Gastrocnemius medialis (tissue), 4 donors: ENCODE results near the gene RGSL1. TPM values are rescaled to one million over a fixed set of nuclear protein-coding genes. Genes with fewer than 3 reads are reported as not detected.
"Not testable (repeated sequence)": the region's sequence is repeated elsewhere in the genome, so short reads cannot be mapped to it uniquely, and the experiment has no call there.

ENCODE experiments used
- ATAC-seq, 2 donors: fragments of 150-250 bp; one replicate each; pipeline ENCODE4 v1.9.1; 2016
- DNase-seq, 2 donors: peaks; one replicate each; pipeline ENCODE4 v3.0.0-alpha.2; 2019
- H3K27ac ChIP-seq, 4 donors: fragments of 200-600 bp; sonication (generic); 1 replicate in 1 of 4; 2 replicates in 3 of 4; pipeline ENCODE4 v1.5.1; 2016 to 2018; ENCODE audit warnings: mild to moderate bottlenecking in 2 of 4, moderate library complexity in 1 of 4
- H3K27me3 ChIP-seq, 3 donors: fragments of 200-600 bp; sonication (generic) in 2 of 3; 1 replicate in 1 of 3; 2 replicates in 2 of 3; pipeline versions ENCODE4 v1.5.1 to v1.6.0; 2016 to 2019; ENCODE audit warnings: mild to moderate bottlenecking in 1 of 3, moderate library complexity in 1 of 3
- H3K36me3 ChIP-seq, 2 donors: fragments of 200-600 bp; sonication (generic) in 1 of 2; one replicate each; pipeline ENCODE4 v1.5.1; 2017 to 2018
- H3K4me1 ChIP-seq, 2 donors: fragments of 200-600 bp; sonication (generic) in 1 of 2; one replicate each; pipeline ENCODE4 v1.5.1; 2016 to 2017; ENCODE audit warnings: mild to moderate bottlenecking in 2 of 2
- H3K4me3 ChIP-seq, 4 donors: fragments of 200-600 bp; sonication (generic) in 3 of 4; 1 replicate in 1 of 4; 2 replicates in 3 of 4; pipeline ENCODE4 v1.5.1; 2016 to 2019; ENCODE audit warnings: mild to moderate bottlenecking in 2 of 4
- H3K9me3 ChIP-seq, 3 donors: fragments of 200-600 bp; sonication (generic) in 2 of 3; 1 replicate in 1 of 3; 2 replicates in 2 of 3; pipeline ENCODE4 v1.5.1; 2016 to 2019
- CTCF ChIP-seq, 5 experiments: fragments of 450-650 bp in 3 of 5; fragments of 200-600 bp in 2 of 5; sonication (generic) in 2 of 5; IDR thresholded peaks in 4 of 5; conservative IDR thresholded peaks in 1 of 5; 1 replicate in 4 of 5; 2 replicates in 1 of 5; pipeline ENCODE4 v1.5.1; 2016 to 2019; ENCODE audit warnings: antibody characterized with exemption in 5 of 5, mild to moderate bottlenecking in 3 of 5, moderate library complexity in 3 of 5
- POLR2A ChIP-seq, 2 donors: fragments of 450-650 bp; IDR thresholded peaks; one replicate each; pipeline ENCODE4 v1.6.1; 2017; ENCODE audit warnings: antibody characterized with exemption in 2 of 2, mild to moderate bottlenecking in 2 of 2, moderate library complexity in 2 of 2
- in situ Hi-C, 4 donors: fragments of 200-750 bp; cut with MboI; loops; one replicate each; pipeline versions ENCODE4 v1.15.0 to v1.8.0; 2017; ENCODE audit warnings: low sequenced_read_pairs in 4 of 4
- intact Hi-C: fragments of 100-400 bp; cut with DNase I; formaldehyde crosslinking; loops from one replicate; pipeline ENCODE4 v1.15.1; 2023; ENCODE audit warnings: low total_unique reads
- total RNA-seq, 4 donors: library from RNA; depleted of rRNA; stranded (reverse); fragments of >200 nt; gene quantifications; one replicate each; pipeline versions ENCODE4 v1.1.0 to v1.2.3, GENCODE V29; 2016

The RGSL1 gene
- total RNA-seq, 4 donors from 2014 or later = not detected

GRCh38 chr1:182520736-182521135 is 70.8 kb downstream of the RGSL1 start:
- Histone ChIP-seq H3K27ac (no peak overlapping the region), H3K27me3 (peaks cover 0 to 3% (median 0%) of the 10 kb centered on the region in 3 donors), H3K4me3 (no peak overlapping the region), H3K4me1 (no peaks in the 10 kb centered on the region), H3K9me3 (no peaks in the 10 kb centered on the region), H3K36me3 (no peaks in the 10 kb centered on the region)
- intact Hi-C loops = no loop called here
- no peak for DNase-seq
- in situ Hi-C loops = no loop called here
- ATAC-seq = no peak
- TF ChIP-seq POLR2A (IDR thresholded peaks at IDR 0.05) (no peak), CTCF (IDR thresholded peaks at IDR 0.05 in 4 of 5, conservative IDR thresholded peaks at IDR 0.05 in 1 of 5) (no peak)

GRCh38 chr1:182525342-182525741 is 75.4 kb downstream of the RGSL1 start:
- in situ Hi-C loops = no loop called here
- intact Hi-C loops = no loop called here
- no peaks in the 10 kb centered on the region for H3K4me1 ChIP-seq
- TF ChIP-seq POLR2A (IDR thresholded peaks at IDR 0.05) (no peak), CTCF (IDR thresholded peaks at IDR 0.05 in 4 of 5, conservative IDR thresholded peaks at IDR 0.05 in 1 of 5) (no peak)
- no peaks in the 10 kb centered on the region for H3K9me3 ChIP-seq
- H3K36me3 ChIP-seq = no peaks in the 10 kb centered on the region
- H3K27me3 ChIP-seq = peaks cover 0 to 3% (median 0%) of the 10 kb centered on the region in 3 donors
- no peak overlapping the region for H3K4me3 ChIP-seq
- no peak for DNase-seq
- no peak for ATAC-seq
- H3K27ac ChIP-seq = no peak overlapping the region

GRCh38 chr1:182527680-182528079 is 77.7 kb downstream of the RGSL1 start:
- DNase-seq (no peak), ATAC-seq (no peak)
- Histone ChIP-seq H3K9me3 (no peaks in the 10 kb centered on the region), H3K4me3 (no peak overlapping the region), H3K36me3 (no peaks in the 10 kb centered on the region), H3K27ac (no peak overlapping the region), H3K27me3 (peaks cover 0 to 3% (median 0%) of the 10 kb centered on the region in 3 donors), H3K4me1 (no peaks in the 10 kb centered on the region)
- no peak for TF ChIP-seq POLR2A (IDR thresholded peaks at IDR 0.05)
- TF ChIP-seq CTCF (IDR thresholded peaks at IDR 0.05 in 4 of 5, conservative IDR thresholded peaks at IDR 0.05 in 1 of 5) = no peak
- in situ Hi-C loops = no loop called here
- intact Hi-C loops = no loop called here

GRCh38 chr1:182528206-182528605 is 78.3 kb downstream of the RGSL1 start:
- H3K27me3 ChIP-seq, H3K36me3 ChIP-seq, DNase-seq, H3K27ac ChIP-seq, intact Hi-C loops, ATAC-seq, in situ Hi-C loops, H3K9me3 ChIP-seq, H3K4me1 ChIP-seq, H3K4me3 ChIP-seq: not testable (repeated sequence)

GRCh38 chr1:182533896-182534295 is 84.0 kb downstream of the RGSL1 start:
- intact Hi-C loops = no loop called here
- Histone ChIP-seq H3K9me3 (no peaks in the 10 kb centered on the region), H3K4me1 (no peaks in the 10 kb centered on the region), H3K27ac (no peak overlapping the region), H3K27me3 (no peaks in the 10 kb centered on the region), H3K4me3 (no peak overlapping the region), H3K36me3 (no peaks in the 10 kb centered on the region)
- in situ Hi-C loops = no loop called here
- DNase-seq (no peak), ATAC-seq (no peak)
- no peak for TF ChIP-seq POLR2A (IDR thresholded peaks at IDR 0.05)
- no peak for TF ChIP-seq CTCF (IDR thresholded peaks at IDR 0.05 in 4 of 5, conservative IDR thresholded peaks at IDR 0.05 in 1 of 5)
